H1 (cell line): ENCODE measurements around the gene MNS1. TPM values are rescaled to one million over a fixed set of nuclear protein-coding genes. Genes with fewer than 3 reads are reported as not detected.

Experiments
- CTCF ChIA-PET: fragments of 300-600 bp; sonication (Branson Sonifier 250); formaldehyde crosslinking; loops from one replicate; lab custom pipeline; 2021; ENCODE audit not compliant: partially characterized antibody; lab: Charles Lee
- POLR2A ChIA-PET: fragments of 300-600 bp; sonication (Branson Sonifier 250); formaldehyde crosslinking; loops from one replicate; lab custom pipeline; 2021; ENCODE audit warnings: inconsistent platforms; ENCODE audit not compliant: partially characterized antibody; lab: Charles Lee
- DNase-seq, 2 experiments: peaks; one replicate each; pipeline versions ENCODE4 v3.0.0 to v3.0.0-alpha.2; 2010 to 2022; ENCODE audit warnings: low spot score in 2 of 2, low read depth in 1 of 2, mixed read lengths in 1 of 2
- FAIRE-seq: peaks from 2 replicates; lab custom pipeline; 2011; peaks lifted over from hg19 to GRCh38; lab: Jason Lieb, UNC
- H2AFZ ChIP-seq: 2 replicates; pipeline ENCODE4 v1.8.1; 2012; ENCODE audit warnings: low read length, inconsistent platforms
- H2AK5ac ChIP-seq: 2 replicates; pipeline ENCODE4 v1.6.1; 2013; ENCODE audit warnings: low read depth, low read length
- H2BK120ac ChIP-seq: replicated peaks from 2 replicates; pipeline ENCODE3; 2013; ENCODE audit warnings: low read depth, low read length, inconsistent platforms
- H2BK12ac ChIP-seq: 2 replicates; pipeline ENCODE4 v1.6.1; 2013; ENCODE audit warnings: low read depth, low read length
- H2BK15ac ChIP-seq: 2 replicates; pipeline ENCODE4 v1.6.1; 2013; ENCODE audit warnings: low read length
- H2BK20ac ChIP-seq: 2 replicates; pipeline ENCODE4 v1.6.1; 2013; ENCODE audit warnings: low read length
- H2BK5ac ChIP-seq: 2 replicates; pipeline ENCODE4 v1.6.1; 2013; ENCODE audit warnings: low read depth, low read length
- H3K14ac ChIP-seq: 2 replicates; pipeline ENCODE4 v1.6.1; 2013; ENCODE audit warnings: inconsistent platforms; ENCODE audit not compliant: insufficient read length
- H3K18ac ChIP-seq: 2 replicates; pipeline ENCODE4 v1.6.1; 2013; ENCODE audit warnings: low read length; ENCODE audit errors: extremely low read depth
- H3K23ac ChIP-seq: 2 replicates; pipeline ENCODE4 v1.6.1; 2013; ENCODE audit warnings: inconsistent platforms; ENCODE audit not compliant: insufficient read length
- H3K23me2 ChIP-seq: 2 replicates; pipeline ENCODE4 v1.6.1; 2013; ENCODE audit warnings: low read depth, low read length
- H3K27ac ChIP-seq: 2 replicates; pipeline ENCODE4 v1.6.1; 2011; ENCODE audit warnings: low read depth, low read length, inconsistent platforms
- H3K27me3 ChIP-seq, 4 experiments: replicated peaks in 1 of 4; 1 replicate in 1 of 4; 2 replicates in 3 of 4; pipeline versions ENCODE4 v1.6.1 to v1.8.1; 2011 to 2013; ENCODE audit warnings: low read length in 3 of 4, mild to moderate bottlenecking in 3 of 4, inconsistent platforms in 2 of 4, mixed read lengths in 2 of 4, moderate library complexity in 1 of 4; ENCODE audit not compliant: control insufficient read depth in 3 of 4, insufficient read depth in 3 of 4; ENCODE audit errors: extremely low read depth in 1 of 4
- H3K36me3 ChIP-seq, 4 experiments: 2 replicates each; pipeline versions ENCODE4 v1.6.1 to v1.8.1; 2011 to 2013; ENCODE audit warnings: mild to moderate bottlenecking in 4 of 4, low read length in 3 of 4, moderate library complexity in 2 of 4, control low read depth in 1 of 4, inconsistent platforms in 1 of 4; ENCODE audit not compliant: insufficient read depth in 4 of 4, control insufficient read depth in 2 of 4
- H3K4ac ChIP-seq: replicated peaks from 2 replicates; pipeline ENCODE3; 2013; ENCODE audit warnings: low read length, low read depth, mixed read lengths, inconsistent platforms; ENCODE audit not compliant: insufficient read length
- H3K4me1 ChIP-seq, 4 experiments: replicated peaks in 1 of 4; 1 replicate in 1 of 4; 2 replicates in 3 of 4; pipeline versions ENCODE4 v1.6.1 to v1.8.1; 2011 to 2013; ENCODE audit warnings: low read length in 3 of 4, inconsistent platforms in 2 of 4, mixed read lengths in 1 of 4; ENCODE audit not compliant: insufficient read depth in 4 of 4, control insufficient read depth in 3 of 4
- H3K4me2 ChIP-seq, 2 experiments: 2 replicates each; pipeline versions ENCODE4 v1.6.1 to v1.8.1; 2011 to 2013; ENCODE audit warnings: low read depth in 2 of 2, low read length in 2 of 2, control low read depth in 1 of 2, inconsistent platforms in 1 of 2, mild to moderate bottlenecking in 1 of 2; ENCODE audit not compliant: insufficient read depth in 1 of 2
- H3K4me3 ChIP-seq, 4 experiments: fragments of 200-600, 300-600 bp in 1 of 4; sonication (generic), shearing (Covaris generic), sonication (Bioruptor Twin) in 1 of 4; 2 replicates each; pipeline versions ENCODE4 v1.5.1 to v1.8.1; 2011 to 2016; ENCODE audit warnings: low read length in 4 of 4, low read depth in 3 of 4, control low read depth in 2 of 4, inconsistent platforms in 2 of 4, mild to moderate bottlenecking in 2 of 4, mixed read lengths in 1 of 4, moderate library complexity in 1 of 4; ENCODE audit not compliant: insufficient read depth in 2 of 4; ENCODE audit errors: extremely low read depth in 1 of 4
- H3K56ac ChIP-seq: replicated peaks from 2 replicates; pipeline ENCODE3; 2013; ENCODE audit warnings: low read depth, mild to moderate bottlenecking, mixed read lengths, low read length, inconsistent platforms; ENCODE audit not compliant: insufficient read length
- H3K79me1 ChIP-seq: 2 replicates; pipeline ENCODE4 v1.6.1; 2013; ENCODE audit warnings: low read depth, low read length, control low read depth
- H3K79me2 ChIP-seq, 2 experiments: 2 replicates each; pipeline versions ENCODE4 v1.6.1 to v1.8.1; 2012 to 2013; ENCODE audit warnings: low read length in 2 of 2, mild to moderate bottlenecking in 2 of 2, inconsistent platforms in 1 of 2; ENCODE audit not compliant: insufficient read depth in 2 of 2, control insufficient read depth in 1 of 2
- H3K9ac ChIP-seq, 4 experiments: replicated peaks in 1 of 4; 1 replicate in 1 of 4; 2 replicates in 3 of 4; pipeline versions ENCODE4 v1.6.1 to v1.8.1; 2011 to 2013; ENCODE audit warnings: low read depth in 3 of 4, low read length in 3 of 4, control low read depth in 2 of 4, mild to moderate bottlenecking in 2 of 4, moderate library complexity in 2 of 4, inconsistent platforms in 1 of 4; ENCODE audit errors: extremely low read depth in 1 of 4
- H3K9me3 ChIP-seq, 2 experiments: 2 replicates each; pipeline versions ENCODE4 v1.6.1 to v1.8.1; 2012 to 2013; ENCODE audit warnings: mild to moderate bottlenecking in 2 of 2, moderate library complexity in 2 of 2, control low read depth in 1 of 2, inconsistent platforms in 1 of 2, low read depth in 1 of 2, low read length in 1 of 2, mixed read lengths in 1 of 2; ENCODE audit not compliant: insufficient read depth in 2 of 2
- H4K20me1 ChIP-seq, 2 experiments: replicated peaks in 1 of 2; 2 replicates each; pipeline versions ENCODE3 to v1.8.1; 2011 to 2013; ENCODE audit warnings: inconsistent platforms in 2 of 2, low read length in 2 of 2, mild to moderate bottlenecking in 1 of 2; ENCODE audit not compliant: insufficient read depth in 2 of 2, control insufficient read depth in 1 of 2
- H4K5ac ChIP-seq: 2 replicates; pipeline ENCODE4 v1.6.1; 2013; ENCODE audit warnings: low read length, low read depth, mixed read lengths, inconsistent platforms; ENCODE audit not compliant: insufficient read length
- H4K8ac ChIP-seq: 2 replicates; pipeline ENCODE4 v1.8.0; 2013; ENCODE audit warnings: mild to moderate bottlenecking, moderate library complexity, low read length, inconsistent platforms; ENCODE audit not compliant: insufficient read depth; ENCODE audit errors: extremely low read depth
- H4K91ac ChIP-seq: replicated peaks from 2 replicates; pipeline ENCODE3; 2013; ENCODE audit warnings: low read length, mixed read lengths, inconsistent platforms; ENCODE audit not compliant: insufficient read length
- BACH1 ChIP-seq: IDR thresholded peaks from 2 replicates; pipeline ENCODE4 v1.6.1; 2012; ENCODE audit warnings: low read length, improper control_type of control experiment
- BCL11A ChIP-seq, 2 experiments: IDR thresholded peaks; one replicate each; pipeline ENCODE4 v1.6.1; 2011; ENCODE audit warnings: low read depth in 2 of 2, low read length in 2 of 2, mild to moderate bottlenecking in 2 of 2
- CBX5 ChIP-seq: fragments of 300-800, 300-1000 bp; sonication (generic); IDR thresholded peaks from 2 replicates; pipeline ENCODE4 v1.7.1; 2016; ENCODE audit warnings: antibody characterized with exemption, low read length, low read depth
- CHD2 ChIP-seq: IDR thresholded peaks from 2 replicates; pipeline ENCODE4 v1.6.1; 2012; ENCODE audit warnings: low read length, improper control_type of control experiment
- HDAC2 ChIP-seq, 2 experiments: fragments of 300-600 bp in 1 of 2; sonication (generic) in 1 of 2; IDR thresholded peaks; 2 replicates each; pipeline ENCODE4 v1.6.1; 2011 to 2012; ENCODE audit warnings: low read depth in 2 of 2, low read length in 2 of 2, mild to moderate bottlenecking in 2 of 2, moderate library complexity in 2 of 2, borderline replicate concordance in 1 of 2, inconsistent platforms in 1 of 2
- NANOG ChIP-seq: IDR thresholded peaks from 2 replicates; pipeline ENCODE4 v1.6.1; 2011; ENCODE audit warnings: low read length, low read depth, mild to moderate bottlenecking, inconsistent platforms; ENCODE audit not compliant: insufficient read depth, poor library complexity, severe bottlenecking
- RAD21 ChIP-seq, 2 experiments: IDR thresholded peaks in 1 of 2; conservative IDR thresholded peaks in 1 of 2; 2 replicates each; pipeline ENCODE4 v1.6.1; 2011; ENCODE audit warnings: low read depth in 2 of 2, low read length in 2 of 2, improper control_type of control experiment in 1 of 2, inconsistent platforms in 1 of 2, mild to moderate bottlenecking in 1 of 2, moderate library complexity in 1 of 2
- RFX5 ChIP-seq: IDR thresholded peaks from 2 replicates; pipeline ENCODE4 v1.6.1; 2011; ENCODE audit warnings: low read depth, low read length, improper control_type of control experiment, borderline replicate concordance
- RNF2 ChIP-seq: fragments of 200-900, 300-1000 bp; sonication (generic); IDR thresholded peaks from 2 replicates; pipeline ENCODE4 v1.7.1; 2016; ENCODE audit warnings: borderline replicate concordance, low read depth, mild to moderate bottlenecking, antibody characterized with exemption, low read length; ENCODE audit not compliant: poor library complexity, severe bottlenecking; ENCODE audit errors: missing control alignments
- SIRT6 ChIP-seq: IDR thresholded peaks from one replicate; pipeline ENCODE4 v1.7.1; 2012; ENCODE audit warnings: low read length, inconsistent platforms
- SP1 ChIP-seq: IDR thresholded peaks from 2 replicates; pipeline ENCODE4 v1.6.1; 2011; ENCODE audit warnings: low read depth, low read length
- SRF ChIP-seq: IDR thresholded peaks from 2 replicates; pipeline ENCODE4 v1.6.1; 2011; ENCODE audit warnings: mild to moderate bottlenecking, low read depth, low read length, moderate library complexity
- TBP ChIP-seq: IDR thresholded peaks from 2 replicates; pipeline ENCODE4 v1.6.1; 2011; ENCODE audit warnings: low read depth, low read length, improper control_type of control experiment
- WGBS, 2 experiments: shearing (Covaris generic) in 1 of 2; methylation state at CpG; one replicate each; pipeline versions ENCODE4 v1.1.6 to v1.1.7; 2013 to 2015; ENCODE audit warnings: low lambda C conversion rate in 2 of 2, mixed read lengths in 2 of 2, inconsistent platforms in 1 of 2, low coverage in 1 of 2, missing lambda C conversion rate in 1 of 2; ENCODE audit not compliant: insufficient replicate concordance in 2 of 2, insufficient coverage in 1 of 2, insufficient read length in 1 of 2; ENCODE audit errors: extremely low coverage in 1 of 2, missing lambda C conversion rate in 1 of 2; 5-methylcytosine and 5-hydroxymethylcytosine counted together
- polyA plus RNA-seq, 7 experiments: library from polyadenylated mRNA; depleted of rRNA in 3 of 7; stranded (reverse) in 5 of 7; unstranded in 2 of 7; fragments of >200 nt in 5 of 7; fragments of 200-250 nt in 2 of 7; gene quantifications; 1 replicate in 5 of 7; 2 replicates in 1 of 7; 4 replicates in 1 of 7; pipeline versions ENCODE4 v1.2.1 to v1.2.3, GENCODE V29; 2011 to 2013; ENCODE audit warnings: missing spikeins in 2 of 7, mixed read lengths in 2 of 7
- total RNA-seq: library from RNA; stranded (reverse); fragmentation: NEBNext Ultra II Directional; extraction: Animal tissue kit (Norgen Biotek cat#: 25700); gene quantifications from 2 replicates; pipeline ENCODE4 v1.2.1, GENCODE V29; 2021

MNS1 gene
- total and polyA plus RNA-seq, 2 of the 8 experiments (the other 6 are each of a cell fraction or from before 2014, with no cell fraction given) = 0.57 TPM; not detected in 1

GRCh38 chr15:56460071-56460470 is 4.9 kb downstream of the MNS1 start:
- 89% methylated on average over 1 of the region's 1 CpG; no CpG with 5 or more reads in 1 of the 2 experiments for WGBS, 2 experiments
- Histone ChIP-seq H3K23me2 (no peaks in the 10 kb centered on the region), H3K9me3 (no peaks in the 10 kb centered on the region), H4K5ac (no peak overlapping the region), H3K18ac (no peak overlapping the region), H4K8ac (no peak overlapping the region), H3K36me3 (no peaks in the 10 kb centered on the region; a peak in 1 of 8 replicates), H3K4me1 (no peaks in the 10 kb centered on the region), H2BK20ac (no peak overlapping the region), H2BK15ac (no peak overlapping the region), H4K20me1 (no peaks in the 10 kb centered on the region), H4K91ac (no peak overlapping the region), H2BK120ac (no peak overlapping the region), H3K4ac (no peak overlapping the region), H3K4me3 (no peak overlapping the region), H2BK5ac (no peak overlapping the region), H3K27ac (no peak overlapping the region), H3K9ac (no peak overlapping the region), H3K4me2 (no peak overlapping the region), H2AK5ac (no peak overlapping the region), H3K27me3 (no peaks in the 10 kb centered on the region), H3K79me2 (no peaks in the 10 kb centered on the region), H3K14ac (no peak overlapping the region), H2BK12ac (no peak overlapping the region), H3K79me1 (no peaks in the 10 kb centered on the region), H3K56ac (no peak overlapping the region), H2AFZ (no peak overlapping the region), H3K23ac (no peak overlapping the region)
- ChIA-PET POLR2A (no interaction called here), CTCF (interaction anchor here (0.9 kb wide), 1 partner anchor 31 kb away, joined by 4 read pairs; no protein-coding TSS in a partner anchor)
- no peak for DNase-seq
- FAIRE-seq = no peak
- no peak for TF ChIP-seq CBX5
- no peak for TF ChIP-seq SRF
- no peak for TF ChIP-seq NANOG
- no peak for TF ChIP-seq HDAC2 (IDR thresholded peaks at IDR 0.05; ENCODE audit: borderline replicate concordance in 1 of 2, low read depth in 2 of 2, low read length in 2 of 2)
- TF ChIP-seq RFX5 = no peak
- no peak for TF ChIP-seq SP1
- TF ChIP-seq BCL11A (IDR thresholded peaks at IDR 0.05; ENCODE audit: low read depth in 2 of 2, low read length in 2 of 2) = no peak
- no peak for TF ChIP-seq RAD21 (IDR thresholded peaks at IDR 0.05 in 1 of 2, conservative IDR thresholded peaks at IDR 0.05 in 1 of 2; ENCODE audit: low read depth in 2 of 2, low read length in 2 of 2)
- TF ChIP-seq BACH1 = no peak
- TF ChIP-seq TBP = no peak
- TF ChIP-seq RNF2 = no peak
- no peak for TF ChIP-seq SIRT6
- TF ChIP-seq CHD2 = no peak
